Limb (tissue), 2 donors: ENCODE measurements around the gene SLX4IP.

Experiments
- DNase-seq, 2 donors: peaks; one replicate each; pipeline ENCODE4 v3.0.0-alpha.2; 2016; ENCODE audit errors: extremely low spot score in 2 of 2

The SLX4IP gene

DNA sequence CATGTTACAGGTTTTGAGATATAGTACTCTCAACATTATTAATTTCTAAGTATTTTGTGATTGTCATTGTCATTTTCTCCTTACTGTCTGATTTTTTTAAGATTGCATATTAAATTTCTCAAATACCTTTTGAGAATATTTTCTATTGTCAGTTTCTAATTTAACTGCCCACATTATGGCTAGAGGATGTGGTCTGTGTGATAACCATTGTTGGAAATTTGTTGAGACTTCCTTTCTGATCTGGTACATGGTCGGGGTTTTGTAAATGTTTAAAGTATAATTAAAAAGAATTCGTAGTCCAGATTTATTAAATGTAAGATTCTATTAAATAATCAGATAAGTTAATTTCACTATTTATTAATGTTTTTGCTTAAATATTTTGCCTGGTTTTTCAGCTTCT is 60.1 kb downstream of the SLX4IP start:
- DNase-seq: no peak

- DNase-seq: no peak
These were observed 61.4 kb downstream of the SLX4IP start for GRCh38 chr20:10496465-10496864.

- no peak for DNase-seq
These were observed 62.2 kb downstream of the SLX4IP start for GRCh38 chr20:10497283-10497682.

DNA sequence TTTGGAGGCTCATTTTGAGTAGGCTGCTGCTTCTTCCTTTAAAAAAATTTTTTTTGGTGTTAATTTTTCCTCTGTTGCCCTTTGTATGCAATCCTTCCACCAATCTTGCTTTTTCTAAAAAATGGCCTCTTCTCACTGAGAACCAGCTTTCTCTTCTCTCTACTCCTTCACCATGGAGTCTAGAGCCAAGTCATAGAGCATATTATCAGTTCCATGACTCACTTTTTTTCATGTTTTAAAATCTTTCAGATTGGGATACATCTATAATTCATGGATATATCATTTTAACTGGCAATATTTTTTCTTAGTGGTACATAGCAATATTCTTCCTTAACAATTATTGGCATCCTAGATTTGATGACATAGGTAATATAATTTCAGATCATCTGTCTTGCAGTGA is 62.7 kb downstream of the SLX4IP start:
- no peak for DNase-seq

DNA sequence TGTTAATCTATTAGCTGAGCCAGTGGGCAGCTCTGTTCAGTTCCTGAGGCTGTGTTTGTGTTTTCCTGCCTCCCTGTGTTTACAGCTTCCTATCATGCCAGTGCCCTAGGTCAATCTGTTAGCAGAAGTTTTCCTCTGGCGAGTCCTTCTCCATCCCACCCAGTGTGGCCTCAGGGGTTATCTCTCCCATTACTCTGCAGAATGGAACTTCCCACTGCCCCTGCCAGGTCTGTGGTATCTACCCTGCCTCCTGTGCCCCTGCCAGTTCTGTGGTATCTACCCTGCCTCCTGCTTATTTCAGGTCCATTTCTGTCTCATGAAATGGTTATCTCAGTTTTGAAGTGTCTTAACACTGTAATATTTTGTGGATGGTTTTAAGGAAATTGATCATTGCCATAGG is 63.1 kb downstream of the SLX4IP start:
- DNase-seq: no peak

DNA sequence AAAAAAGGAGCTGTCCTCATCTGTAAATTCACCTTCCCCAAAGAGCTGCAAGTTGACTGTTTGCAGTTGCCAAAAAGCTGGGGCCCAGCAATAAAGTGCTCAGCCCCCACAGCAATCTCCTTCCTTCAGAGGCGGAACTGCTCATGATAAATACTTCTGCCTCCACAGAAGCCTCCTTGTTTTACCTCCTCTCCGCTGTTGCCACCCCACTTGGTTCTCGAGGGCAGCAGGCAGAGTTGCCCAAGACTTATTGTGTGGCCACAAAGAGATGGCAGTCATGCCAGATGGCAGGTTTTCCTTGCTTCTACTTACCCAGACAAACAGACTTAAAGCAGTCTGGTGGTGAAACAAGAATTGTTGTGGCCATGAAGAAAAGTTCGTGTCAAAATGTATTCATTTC is 66.3 kb downstream of the SLX4IP start:
- DNase-seq: no peak

GRCh38 chr20:10502098-10502526 is 67.0 kb downstream of the SLX4IP start:
- DNase-seq: no peak

DNA sequence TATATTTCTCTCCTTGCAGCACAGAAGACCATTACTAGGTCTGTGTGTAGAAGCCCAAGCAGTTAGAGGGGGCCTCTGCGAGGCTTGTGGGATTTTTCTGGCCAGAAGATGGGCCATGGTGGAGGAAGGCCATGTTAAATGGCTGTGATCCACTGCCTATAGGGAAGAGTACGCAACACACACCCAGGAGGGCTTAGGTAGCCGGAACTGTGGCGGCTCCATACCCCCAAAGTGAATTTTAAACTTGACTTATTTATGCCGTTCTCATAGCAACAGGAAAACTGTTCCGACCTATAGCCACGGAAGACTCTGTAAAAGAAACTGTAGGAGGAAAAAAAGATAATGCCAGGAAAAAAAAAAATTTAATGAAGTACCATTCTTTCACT is 69.5 kb downstream of the SLX4IP start:
- peak in 1 of 2 donors; percentile 53 for DNase-seq

DNA sequence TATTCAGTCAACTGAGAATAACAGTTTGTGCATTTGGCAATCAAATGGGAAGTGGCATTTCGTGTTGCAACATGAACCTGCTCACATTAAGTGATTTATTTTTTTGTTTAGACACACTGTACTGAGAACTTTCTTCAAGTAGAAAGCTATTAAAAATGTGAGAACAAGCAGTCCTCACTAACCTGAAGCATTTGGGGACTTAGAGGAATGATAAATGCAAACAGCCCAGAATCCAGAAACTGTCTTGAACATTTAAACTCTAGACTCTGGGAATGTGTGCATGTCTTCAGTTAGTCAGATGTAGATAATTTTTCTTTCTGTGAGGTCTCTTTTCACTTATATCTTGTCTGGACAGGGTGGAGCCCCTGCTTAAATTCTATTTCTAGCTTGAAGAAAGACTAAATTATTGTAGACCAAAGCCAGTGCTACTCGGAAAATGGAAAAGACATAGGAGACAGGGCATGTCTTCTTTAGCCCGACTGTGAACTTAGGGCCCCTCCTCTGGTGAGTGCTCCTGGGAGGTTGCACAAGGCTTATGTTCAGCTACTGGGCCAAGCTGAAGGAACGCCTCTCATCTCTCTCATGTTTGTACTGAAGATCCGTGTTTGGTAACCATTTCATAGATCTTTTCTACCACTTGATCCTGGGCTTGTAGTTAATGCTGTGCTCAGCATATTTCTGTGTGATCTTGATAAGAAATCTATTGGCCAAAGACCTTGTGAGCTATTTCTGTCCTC is 70.1 kb downstream of the SLX4IP start:
- no peak for DNase-seq

DNA sequence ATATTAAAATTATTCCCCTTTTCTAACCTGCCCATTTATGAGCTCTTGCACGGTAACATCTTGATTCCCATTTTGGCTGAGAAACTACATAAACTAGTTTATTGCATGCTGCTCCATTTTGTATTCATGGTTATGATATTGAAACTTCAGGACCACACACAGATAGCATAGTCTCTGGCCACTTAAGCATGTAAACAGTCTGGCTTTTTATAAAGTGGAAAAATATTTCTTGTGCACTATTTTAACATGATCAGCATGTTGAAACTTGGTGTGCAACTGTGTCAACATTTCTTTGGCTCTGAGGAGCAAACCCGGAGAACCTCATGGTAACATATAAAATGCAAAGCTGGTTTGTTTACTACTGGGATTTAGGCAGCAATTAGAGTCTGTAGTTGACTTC is 70.7 kb downstream of the SLX4IP start:
- peak in 1 of 2 donors; percentile 50 for DNase-seq

DNA sequence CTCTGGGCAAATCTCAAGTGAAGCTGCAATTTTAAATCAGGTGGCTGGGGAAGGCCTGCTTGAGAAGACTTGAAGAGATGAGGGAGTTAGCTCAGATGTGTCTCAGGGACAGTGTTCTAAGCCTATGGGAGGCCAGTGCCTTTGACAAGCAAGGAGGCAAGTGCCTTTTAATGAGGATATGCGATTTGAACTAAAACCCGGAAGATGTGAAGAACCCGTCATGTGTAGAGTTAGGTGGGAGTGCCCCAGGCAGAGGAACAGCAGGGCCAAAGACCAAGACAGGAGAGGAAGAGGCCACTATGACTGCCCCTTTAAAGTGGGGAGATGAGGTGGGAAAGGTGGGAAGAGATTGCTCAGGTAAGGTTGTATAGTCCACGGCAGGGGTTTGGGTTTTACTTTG is 71.9 kb downstream of the SLX4IP start:
- DNase-seq: no peak

DNA sequence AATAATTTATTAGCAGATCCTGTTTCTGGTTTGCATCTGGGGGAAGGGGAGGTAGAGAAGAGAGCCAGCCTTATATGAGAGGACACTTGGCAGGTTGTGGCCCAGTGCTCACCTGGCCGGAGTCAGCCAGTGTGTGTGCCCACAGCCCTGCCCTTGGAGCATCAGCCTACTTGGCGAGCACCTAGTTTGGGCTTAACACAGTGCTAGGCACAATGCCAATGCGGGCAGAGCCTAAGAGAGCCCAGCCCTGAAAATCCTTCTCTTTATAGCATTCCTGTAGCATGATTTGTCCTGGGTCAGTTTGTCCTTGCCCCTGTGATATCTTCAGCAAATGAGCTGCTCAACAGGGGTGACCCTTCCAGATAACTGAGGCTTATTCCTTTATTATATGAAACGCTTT is 73.0 kb downstream of the SLX4IP start:
- no peak for DNase-seq

GRCh38 chr20:10508468-10509251 is 73.6 kb downstream of the SLX4IP start:
- no peak for DNase-seq

GRCh38 chr20:10509376-10509775 is 74.3 kb downstream of the SLX4IP start:
- no peak for DNase-seq

DNA sequence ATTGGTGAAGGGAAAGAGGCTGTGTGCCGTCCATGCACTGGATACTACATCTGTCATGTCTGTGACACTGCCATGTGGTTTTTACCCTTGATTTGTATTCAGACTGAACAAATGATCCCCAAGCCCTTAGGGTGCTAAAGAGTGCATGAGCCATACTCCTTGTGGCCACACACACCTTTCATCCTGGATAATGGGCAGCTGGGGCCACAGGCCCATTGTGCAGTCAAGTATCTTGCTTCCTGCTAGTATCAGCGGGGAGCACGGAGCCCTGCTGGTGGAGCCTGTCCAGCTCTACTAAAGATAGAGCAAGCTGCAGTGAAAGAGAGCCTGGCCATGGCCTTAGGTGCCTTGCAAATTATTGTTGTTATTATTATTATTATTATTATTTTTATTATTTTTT is 75.1 kb downstream of the SLX4IP start:
- DNase-seq: no peak

DNA sequence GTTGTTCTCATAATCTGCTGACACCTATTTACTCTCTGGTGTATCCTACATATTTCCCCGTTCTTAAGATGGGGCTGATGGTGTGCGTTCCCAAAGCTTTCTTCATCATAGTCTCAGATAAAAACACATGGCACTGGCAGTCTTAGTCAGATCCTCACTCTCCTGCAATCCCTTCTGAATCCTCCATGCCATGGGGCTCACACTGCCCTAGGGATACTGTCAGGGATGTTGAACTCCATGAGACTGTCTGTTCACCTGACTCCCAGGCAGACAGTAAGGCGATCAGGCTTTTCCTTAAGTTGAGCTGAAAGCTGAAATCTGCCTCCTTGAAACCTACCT is 76.0 kb downstream of the SLX4IP start:
- no peak for DNase-seq

GRCh38 chr20:10511509-10512251 is 76.6 kb downstream of the SLX4IP start:
- no peak for DNase-seq

- no peak for DNase-seq
These were observed 78.0 kb downstream of the SLX4IP start for GRCh38 chr20:10513061-10513460.

- no peak for DNase-seq
These were observed 78.9 kb downstream of the SLX4IP start for GRCh38 chr20:10513931-10514575.

- no peak for DNase-seq
These were observed 81.4 kb downstream of the SLX4IP start for GRCh38 chr20:10516529-10516928.

DNA sequence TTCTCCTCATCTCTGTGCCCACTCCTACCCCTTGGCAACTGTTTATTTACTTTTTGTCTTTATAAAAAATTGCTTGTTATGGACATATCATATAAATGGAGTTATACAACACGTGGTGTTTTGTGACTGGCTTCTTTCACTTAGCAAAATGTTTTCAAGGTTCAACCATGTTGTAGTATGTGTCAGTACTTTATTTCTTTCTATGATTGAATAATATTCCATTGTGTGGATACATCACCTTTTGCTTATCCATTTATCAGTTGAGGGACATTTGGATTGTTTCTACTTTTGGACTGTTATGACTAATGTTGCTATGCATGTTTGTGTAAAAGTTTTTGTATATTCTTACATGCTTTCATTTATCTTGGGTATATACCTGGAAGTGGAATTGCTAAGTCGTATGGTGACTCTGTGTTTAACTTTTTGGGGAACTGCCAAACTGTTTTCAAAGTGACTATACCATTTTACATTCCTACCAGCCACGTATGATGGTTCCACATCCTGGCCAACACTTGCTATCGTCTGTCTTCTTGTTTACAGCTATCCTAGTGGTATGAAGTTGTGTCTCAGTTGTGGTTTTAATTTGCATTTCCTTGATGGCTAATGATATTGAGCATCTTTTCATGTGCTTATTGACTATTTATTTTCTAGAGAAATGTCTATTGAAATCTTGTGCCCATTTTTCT is 84.4 kb downstream of the SLX4IP start:
- no peak for DNase-seq
